Left cardiac atrium (tissue), 4 donors: ENCODE data around the gene SYDE2. TPM values are rescaled to one million over a fixed set of nuclear protein-coding genes. Genes with fewer than 3 reads are reported as not detected.
"Not testable (repeated sequence)": the region's sequence is repeated elsewhere in the genome, so short reads cannot be mapped to it uniquely, and the experiment has no call there.

ENCODE experiments used
- ATAC-seq, 2 donors: fragments of 200-7000 bp; cut with Tn5 transposase; one replicate each; pipeline ENCODE4 v1.9.1; 2020; ENCODE audit warnings: mild to moderate bottlenecking in 2 of 2, moderate library complexity in 2 of 2
- DNase-seq: peaks from one replicate; pipeline ENCODE4 v3.0.0-alpha.2; 2020
- intact Hi-C, 2 donors: fragments of 100-400 bp; cut with DNase I; formaldehyde crosslinking; loops; one replicate each; pipeline versions ENCODE4 v1.14.1 to v1.15.1; 2022 to 2023
- total RNA-seq, 2 donors: library from RNA; stranded (reverse); fragmentation: NEBNext Ultra II Directional; extraction: Animal tissue kit (Norgen Biotek cat#: 25700); gene quantifications; one replicate each; pipeline ENCODE4 v1.2.1, GENCODE V29; 2021
- donor health status: DM: no; HTN: yes; CAD: no.
- donor health status: DM: no; HTN: yes; CAD: no; lungs with severe emphysema.
- donor health status: DM: yes; HTN: yes; CAD: no.
- donor health status: Dilated cardiomyopathy.

Gene SYDE2
- total RNA-seq, 2 donors from 2014 or later, result 14.3 to 14.5 TPM

DNA sequence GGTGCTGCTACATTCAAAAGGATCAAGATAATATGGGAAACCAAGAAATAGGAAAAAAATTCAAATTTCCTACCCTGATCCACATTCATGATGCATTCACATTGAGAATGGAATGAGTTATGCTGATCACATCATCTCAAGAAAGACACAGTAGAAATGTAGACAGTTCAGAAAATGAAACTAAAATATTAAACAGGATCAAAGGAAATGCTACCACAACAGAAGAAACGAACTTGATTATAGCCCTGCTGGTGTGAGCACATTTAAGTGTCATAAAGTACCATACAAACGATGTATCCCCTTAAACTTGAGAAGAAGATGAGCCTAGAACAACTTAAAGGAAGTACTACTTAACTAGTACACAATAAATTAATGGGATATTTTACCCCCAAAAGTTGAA is 21.3 kb downstream of the SYDE2 start:
- intact Hi-C loops, result no loop called here
- DNase-seq (no peak), ATAC-seq (no peak)

DNA sequence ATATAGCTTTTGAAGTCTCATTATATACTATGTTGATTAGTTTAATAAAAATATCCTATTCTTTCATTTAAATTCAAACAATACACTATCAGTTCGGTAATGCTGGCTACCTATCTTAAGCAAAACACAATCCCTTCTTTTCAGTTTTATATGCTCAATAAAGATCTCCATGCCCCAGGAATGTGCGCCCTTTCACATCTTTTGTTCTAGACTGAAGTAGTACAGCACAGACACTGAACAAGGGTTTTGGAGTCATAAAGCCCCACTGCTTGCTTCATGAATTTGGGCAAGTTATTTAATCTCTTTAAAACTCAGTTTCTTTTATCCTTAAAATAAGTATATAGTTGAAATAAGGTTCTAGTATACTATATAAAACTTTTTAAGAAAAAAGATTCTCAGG is 22.4 kb downstream of the SYDE2 start:
- ATAC-seq (no peak), DNase-seq (no peak)
- intact Hi-C loops, result no loop called here

DNA sequence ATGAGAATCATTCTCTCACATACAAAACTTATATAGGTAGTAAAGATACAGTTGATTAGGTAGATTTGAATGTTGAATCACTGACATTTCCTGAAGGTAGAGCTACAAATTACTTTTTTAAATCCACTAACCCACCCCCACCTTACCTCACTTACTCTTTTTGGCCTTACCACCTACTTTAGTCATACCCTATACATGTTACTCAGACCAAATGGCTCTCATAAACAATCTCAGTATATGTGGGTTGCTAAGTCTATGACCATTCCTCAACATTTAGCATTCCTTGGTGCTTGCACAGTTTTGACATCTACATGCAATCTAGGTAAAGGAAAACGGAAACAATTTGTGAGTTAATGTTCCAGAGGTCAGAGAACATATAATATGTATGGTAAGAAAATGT is 26.3 kb downstream of the SYDE2 start:
- DNase-seq (no peak), ATAC-seq (no peak)
- intact Hi-C loops, result no loop called here

DNA sequence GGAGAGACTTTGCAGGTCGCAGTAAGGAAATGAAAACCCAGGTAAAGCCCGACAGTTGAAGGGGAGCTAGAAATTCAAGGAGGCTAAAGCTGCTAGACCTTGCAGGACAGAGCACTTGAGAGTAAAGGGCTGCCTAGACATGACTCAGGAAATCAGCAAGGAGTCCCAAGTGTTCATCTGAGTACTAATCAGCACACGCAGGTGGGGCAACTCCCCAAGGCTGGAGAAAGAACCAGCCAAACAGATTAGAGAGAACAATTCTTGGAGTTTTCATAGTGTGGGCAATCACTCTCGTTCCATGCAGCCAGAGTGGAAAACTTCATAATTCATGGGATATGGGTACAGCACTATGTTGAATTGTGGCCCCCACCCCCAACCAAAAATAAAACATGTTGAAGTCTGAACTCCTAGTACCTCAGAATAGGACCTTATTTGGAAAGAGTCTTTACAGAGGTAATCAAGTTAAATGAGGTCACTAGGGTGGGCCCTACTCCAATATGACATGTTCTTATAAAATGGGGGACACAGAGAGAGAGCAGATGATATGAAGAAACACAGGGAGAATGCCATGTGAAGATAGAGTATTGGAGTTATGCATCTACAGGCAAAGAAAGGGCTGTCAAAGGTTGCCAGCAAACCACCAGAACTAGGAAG is 28.0 kb downstream of the SYDE2 start:
- ATAC-seq (no peak), DNase-seq (no peak)
- intact Hi-C loops, result no loop called here

DNA sequence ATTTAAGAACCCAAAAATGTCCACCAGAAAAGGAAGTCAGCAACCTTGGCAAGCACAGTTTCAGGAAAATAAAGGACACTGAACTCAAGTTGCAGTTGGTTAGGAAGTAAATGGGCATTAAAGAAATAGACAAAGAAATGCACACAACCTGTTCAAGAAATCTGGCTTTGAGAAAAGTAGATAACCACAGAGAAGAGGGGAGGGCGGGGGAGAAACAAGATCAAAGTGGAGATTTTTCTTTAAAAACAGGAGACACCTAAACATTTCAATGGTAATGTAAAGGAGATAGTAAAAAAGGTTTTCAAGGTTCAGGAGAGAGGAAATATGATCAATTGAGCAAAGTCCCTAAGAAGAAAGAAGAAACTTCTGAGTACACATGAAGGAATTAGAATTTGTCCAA is 29.1 kb downstream of the SYDE2 start:
- no peak for DNase-seq
- intact Hi-C loops, result no loop called here
- no peak for ATAC-seq

DNA sequence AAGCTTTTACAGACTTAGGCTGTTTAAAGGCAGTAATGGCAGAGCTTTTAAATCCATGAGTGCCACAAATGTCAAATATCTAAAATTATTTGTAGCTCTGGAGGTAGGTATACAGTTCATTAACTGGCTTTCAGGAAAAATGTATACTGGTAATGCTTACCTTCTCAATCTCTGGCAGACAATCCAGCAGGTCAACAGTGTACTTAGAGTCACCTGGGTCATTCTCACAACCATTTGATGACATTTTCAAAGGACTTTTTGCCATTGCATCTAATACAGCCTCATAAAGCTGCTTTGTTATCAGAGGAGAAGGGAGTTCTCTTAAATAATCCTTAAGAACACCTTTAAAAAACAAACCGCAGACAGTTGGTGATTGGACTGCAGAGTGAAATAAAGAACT is 31.9 kb downstream of the SYDE2 start:
- ATAC-seq (no peak), DNase-seq (no peak)
- intact Hi-C loops, result no loop called here

DNA sequence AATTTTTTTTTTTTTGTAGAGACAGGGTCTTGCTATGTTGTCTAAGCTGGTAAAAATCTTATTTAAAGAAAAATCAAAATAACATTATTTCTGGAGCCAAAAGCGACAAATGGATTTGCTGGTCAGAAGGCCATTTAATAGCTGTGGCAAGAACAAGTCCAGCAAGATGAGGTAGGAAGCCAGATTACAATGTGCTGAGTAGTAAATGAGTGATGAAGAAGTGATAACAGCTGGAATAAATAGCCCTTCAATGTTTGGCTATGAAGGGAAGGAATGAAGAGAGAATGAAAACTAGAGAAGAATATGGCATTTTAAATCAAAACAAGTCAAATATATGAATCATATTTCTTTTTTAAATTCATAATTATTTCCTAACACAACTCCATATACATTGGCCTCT is 34.5 kb downstream of the SYDE2 start:
- DNase-seq, result no peak

DNA sequence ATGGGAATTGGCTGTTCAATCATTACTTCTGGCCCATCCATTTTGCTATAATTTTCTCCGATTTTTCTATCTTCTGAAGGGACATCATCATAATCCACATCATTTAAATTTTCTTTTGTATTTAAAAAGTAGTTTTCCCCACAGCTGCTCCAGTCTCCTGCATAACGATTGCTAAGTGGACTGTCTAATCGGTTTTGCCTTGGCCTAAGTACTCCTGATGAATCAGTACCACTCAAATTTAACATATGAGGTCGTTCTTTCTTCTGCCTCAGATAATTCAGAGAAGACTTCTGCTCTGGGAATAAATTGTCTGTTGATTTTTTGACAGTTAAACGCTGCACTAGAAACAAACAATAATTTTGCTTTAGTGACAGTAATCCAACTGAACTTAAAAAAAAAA is 41.9 kb downstream of the SYDE2 start:
- no peak for DNase-seq
- ATAC-seq, result no peak

More for the DNA sequence above, 34.5 kb downstream of the SYDE2 start:
- ATAC-seq, result peak in 1 of 2 donors; percentile 31
- intact Hi-C loops, result no loop called here

DNA sequence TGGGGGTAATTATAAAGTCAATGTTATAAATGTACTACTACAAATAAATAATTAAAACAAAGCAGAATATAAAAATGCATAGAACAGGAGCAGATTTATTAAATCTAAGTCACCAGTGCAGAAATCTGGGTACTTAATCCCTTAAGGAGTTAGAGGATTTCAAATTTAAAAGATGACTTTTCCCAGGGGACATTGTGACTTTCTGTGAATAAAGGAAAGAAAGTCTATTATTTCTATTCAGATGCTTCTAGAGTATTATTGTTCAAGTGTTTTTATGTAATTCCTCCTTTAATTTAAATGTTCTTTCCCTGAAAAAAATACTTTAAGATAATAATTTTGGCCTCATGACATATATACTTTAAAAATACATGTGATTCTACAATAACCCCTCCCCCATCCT is 43.4 kb downstream of the SYDE2 start:
- DNase-seq (no peak), ATAC-seq (no peak)
- intact Hi-C loops, result no loop called here

More for the DNA sequence above, 41.9 kb downstream of the SYDE2 start:
- intact Hi-C loops, result no loop called here

DNA sequence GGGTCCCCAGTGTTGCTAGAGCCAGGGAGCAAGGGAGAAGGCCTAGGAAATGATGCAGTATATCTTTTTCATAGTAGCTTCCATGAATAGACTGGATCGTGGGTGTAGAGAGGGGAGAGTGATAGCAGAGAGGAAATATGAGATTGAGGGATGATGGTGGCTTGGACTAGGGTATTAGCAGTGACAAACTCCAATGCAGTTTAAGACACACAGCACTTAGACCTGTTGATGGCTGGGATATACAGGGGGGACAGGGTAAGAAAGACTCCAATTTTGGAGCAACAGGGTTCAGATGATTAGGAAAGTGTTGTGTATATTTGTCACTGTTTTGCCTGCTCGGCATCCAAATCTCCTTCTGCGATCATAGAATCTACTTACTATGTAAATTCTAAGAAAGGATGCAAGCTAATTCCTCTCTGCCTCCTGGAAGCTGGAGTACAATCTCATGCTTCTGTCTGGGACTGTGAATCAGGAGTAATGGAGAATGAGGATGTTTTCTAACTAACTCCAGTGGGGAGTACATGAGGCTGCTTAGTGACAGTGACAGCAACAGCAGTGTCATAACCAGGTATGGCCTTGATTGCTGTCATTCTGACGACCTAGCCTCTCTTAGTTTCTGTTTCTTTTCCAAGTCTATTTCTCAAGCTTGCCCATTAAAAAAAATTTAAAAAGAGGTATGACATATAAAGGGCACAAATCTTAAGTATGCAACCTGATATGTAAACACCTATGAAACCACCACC is 47.5 kb downstream of the SYDE2 start:
- intact Hi-C loops, result no loop called here
- ATAC-seq (no peak), DNase-seq (no peak)

DNA sequence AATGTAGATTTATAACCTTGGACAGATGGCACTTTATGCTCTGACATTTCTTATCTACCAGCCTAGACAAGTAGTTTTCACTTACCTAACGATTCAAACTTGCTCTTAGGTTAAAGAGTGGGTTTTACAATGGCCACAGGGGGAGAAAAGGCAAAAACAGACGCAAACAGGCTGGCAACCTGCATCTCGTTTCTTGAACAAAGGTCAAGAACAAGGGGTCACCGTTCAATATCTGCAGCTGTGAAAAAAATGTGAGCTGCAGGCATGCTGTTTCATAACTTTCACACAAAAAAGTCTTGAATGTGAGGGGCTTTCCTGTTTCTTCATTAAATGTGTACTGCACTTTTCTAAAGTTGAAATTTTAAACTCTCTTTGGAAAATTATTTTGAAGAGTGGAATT is 49.4 kb downstream of the SYDE2 start:
- intact Hi-C loops, result no loop called here
- ATAC-seq, result no peak
- DNase-seq, result no peak

DNA sequence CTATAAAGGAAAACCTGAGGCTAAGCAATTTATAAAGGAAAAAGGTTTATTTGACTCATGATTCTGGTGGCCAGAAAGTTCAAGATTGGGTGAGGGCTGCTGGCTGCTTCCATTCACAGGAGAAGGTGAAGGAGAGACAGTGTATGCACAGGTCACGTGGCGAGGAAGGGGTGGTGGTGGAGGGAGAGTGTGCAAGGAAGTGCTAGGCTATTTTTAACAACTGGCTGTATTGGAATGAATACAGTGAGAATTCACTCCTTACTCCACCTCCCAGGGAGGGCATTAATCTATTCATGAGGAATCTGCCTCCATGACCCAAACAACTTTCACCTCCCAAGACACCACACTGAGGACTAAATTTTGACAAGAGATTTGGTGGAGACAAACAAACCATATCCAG is 51.0 kb downstream of the SYDE2 start:
- ATAC-seq, result peak; percentile 75 to 84
- no peak for DNase-seq
- intact Hi-C loops, result loop anchor here in 1 of 2 donors (5.0 kb wide), 1 partner anchor 47 kb away; no protein-coding TSS in a partner anchor

DNA sequence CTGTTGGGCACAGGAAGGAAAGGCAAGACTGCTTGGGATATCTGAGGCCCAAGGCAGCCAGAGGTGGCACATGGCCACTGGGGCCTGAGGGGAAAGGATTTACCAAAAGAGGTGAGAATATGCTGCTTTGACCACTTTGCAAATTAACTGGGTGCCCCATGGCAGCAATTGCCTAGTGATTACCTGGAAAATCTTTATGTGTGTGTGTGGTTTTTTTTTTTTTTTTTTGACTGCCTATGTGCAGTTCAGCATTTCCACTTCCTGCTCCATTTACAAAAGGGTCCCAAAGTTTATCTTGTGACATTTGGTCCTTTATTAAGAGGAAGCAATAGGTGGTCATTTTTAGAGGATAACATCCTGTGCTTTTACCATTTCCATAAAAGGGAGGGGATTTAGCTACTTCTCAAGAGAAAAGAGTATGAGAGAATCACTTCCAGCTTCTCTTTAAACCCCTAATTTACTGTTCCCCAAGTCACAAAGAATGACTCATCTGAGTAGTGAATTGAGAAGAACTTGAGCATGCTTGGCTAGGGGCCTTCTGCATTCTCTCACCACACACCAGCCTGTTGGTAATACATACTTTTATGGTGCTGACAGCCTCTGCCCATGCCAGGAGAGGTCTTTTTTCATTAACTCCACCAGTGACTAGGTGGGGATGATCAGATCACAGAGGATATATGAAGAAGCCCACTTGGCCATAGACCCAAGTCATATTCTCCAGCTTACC is 52.1 kb downstream of the SYDE2 start:
- DNase-seq, result no peak
- intact Hi-C loops, result loop anchor here in 1 of 2 donors (5.0 kb wide), 1 partner anchor 49 kb away; no protein-coding TSS in a partner anchor

DNA sequence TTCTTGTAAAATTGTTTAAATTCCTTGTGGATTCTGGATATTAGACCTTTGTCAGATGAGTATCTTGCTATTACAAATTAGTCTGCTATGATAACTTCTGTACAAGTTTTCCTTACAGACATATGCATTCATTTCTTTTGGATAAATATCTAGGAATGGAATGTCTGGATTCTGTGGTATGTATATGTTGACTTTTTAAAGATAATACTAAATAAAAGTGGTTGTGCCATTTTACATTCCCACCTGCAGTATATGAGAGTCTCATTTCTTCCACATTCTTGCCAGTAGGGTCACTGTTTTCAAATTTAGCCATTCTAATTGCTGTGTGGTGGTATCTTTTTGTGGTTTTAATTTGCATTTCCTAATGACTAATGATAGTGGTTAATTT is 53.9 kb downstream of the SYDE2 start:
- ATAC-seq, result no peak
- intact Hi-C loops, result loop anchor here in 1 of 2 donors (5.0 kb wide), 1 partner anchor 50 kb away; no protein-coding TSS in a partner anchor
- DNase-seq, result no peak

More for the DNA sequence above, 52.1 kb downstream of the SYDE2 start:
- peak; percentile 82 to 91 for ATAC-seq

DNA sequence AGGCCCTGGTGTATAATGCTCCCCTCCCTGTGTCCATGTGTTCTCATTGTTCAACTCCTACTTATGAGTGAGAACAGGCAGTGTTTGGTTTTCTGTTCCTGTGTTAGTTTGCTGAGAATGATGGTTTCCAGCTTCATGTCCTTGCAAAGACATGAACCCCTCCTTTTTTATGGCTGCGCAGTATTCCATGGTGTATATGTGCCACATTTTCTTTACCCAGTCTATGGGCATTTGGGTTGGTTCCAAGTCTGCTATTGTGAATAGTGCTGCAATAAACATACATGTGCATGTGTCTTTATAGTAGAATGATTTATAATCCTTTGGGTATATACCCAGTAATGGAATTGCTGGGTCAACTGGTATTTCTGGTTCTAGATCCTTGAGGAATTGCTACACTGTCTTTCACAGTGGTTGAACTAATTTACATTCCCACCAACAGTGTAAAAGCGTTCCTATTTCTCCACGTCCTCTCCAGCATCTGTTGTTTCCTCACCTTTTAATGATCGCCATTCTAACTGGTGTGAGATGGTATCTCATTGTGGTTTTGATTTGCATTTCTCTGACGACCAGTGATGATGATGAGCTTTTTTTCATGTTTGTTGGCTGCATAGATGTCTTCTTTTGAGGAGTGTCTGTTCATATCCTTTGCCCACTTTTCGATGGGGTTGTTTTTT is 54.4 kb downstream of the SYDE2 start:
- not testable (repeated sequence) for ATAC-seq, DNase-seq
- intact Hi-C loops, result loop anchor here in 1 of 2 donors (5.0 kb wide), 1 partner anchor 51 kb away; no protein-coding TSS in a partner anchor

DNA sequence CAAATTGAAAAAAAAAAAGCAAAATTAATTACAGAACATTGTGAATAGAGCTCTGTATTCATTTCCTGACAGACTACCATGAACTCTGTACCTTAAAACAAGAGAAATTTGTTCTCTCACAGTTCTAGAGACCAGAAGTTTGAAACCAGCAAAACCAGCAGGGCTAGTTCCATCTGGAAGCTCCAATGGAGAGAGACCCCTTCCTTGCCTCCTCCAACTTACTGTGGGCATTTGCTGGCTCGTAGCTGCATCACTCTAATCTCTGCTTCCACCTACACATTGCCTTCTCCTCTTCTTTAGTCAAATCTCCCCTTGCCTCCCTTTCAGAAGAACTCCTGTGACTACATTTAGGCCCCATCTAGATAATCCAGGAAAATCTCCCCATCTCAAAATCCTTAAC is 56.5 kb downstream of the SYDE2 start:
- no peak for ATAC-seq
- intact Hi-C loops, result no loop called here
- no peak for DNase-seq

DNA sequence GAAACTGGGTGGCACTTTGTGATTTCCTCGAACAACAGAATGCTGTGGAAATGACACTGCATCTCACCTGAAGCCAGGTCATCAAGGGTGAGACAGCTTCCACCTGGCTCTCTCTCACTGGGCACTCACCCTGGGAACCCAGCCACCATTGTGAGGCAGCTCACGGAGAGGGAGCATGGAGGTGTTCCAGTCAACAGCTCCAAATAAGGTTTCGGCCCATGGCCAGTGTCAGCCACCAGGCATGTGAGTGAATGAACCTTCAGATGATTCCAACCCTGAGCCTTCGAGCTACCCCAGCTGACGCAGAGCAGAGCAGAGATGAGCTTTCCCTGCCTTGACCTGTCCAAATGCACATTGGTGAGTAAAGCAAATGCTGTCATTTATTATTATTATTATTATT is 58.1 kb downstream of the SYDE2 start:
- intact Hi-C loops, result no loop called here
- peak; percentile 79 to 83 for ATAC-seq
- peak; percentile 39 for DNase-seq

DNA sequence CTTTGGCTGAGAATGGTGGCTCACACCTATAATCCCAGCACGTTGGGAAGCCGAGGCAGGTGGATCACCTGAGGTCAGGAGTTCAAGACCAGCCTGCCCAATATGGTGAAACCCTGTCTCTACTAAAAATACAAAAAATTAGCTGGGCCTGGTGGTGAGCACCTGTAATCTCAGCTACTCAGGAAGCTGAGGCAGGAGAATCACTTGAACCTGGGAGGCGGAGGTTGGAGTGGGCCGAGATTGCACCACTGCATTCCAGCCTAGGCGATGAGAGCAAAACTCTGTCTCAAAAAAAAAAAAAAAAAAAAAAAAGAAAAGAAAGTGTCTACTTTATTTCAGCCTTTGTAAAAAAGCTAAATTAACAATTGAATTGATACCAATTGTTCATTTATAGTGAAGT is 62.4 kb downstream of the SYDE2 start:
- DNase-seq, intact Hi-C loops, ATAC-seq: not testable (repeated sequence)

DNA sequence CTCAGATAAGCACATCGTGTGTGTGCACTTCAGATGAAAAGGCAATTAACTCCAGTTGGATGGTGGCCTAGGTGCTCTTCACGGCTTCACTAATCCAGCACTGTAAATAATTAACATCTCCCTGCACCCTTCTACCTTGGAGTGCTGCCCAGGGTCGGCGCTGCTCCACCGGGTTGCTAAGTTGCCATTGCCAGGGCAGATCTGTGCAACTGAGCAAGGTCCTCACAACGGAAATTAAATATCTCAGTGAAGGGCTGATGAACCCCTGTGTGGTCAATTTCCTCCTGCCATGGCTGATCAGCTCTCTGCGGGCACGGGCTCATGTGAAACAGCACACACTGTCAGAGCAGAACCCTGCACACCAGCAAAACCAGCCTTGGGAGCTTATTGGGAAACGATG is 63.2 kb downstream of the SYDE2 start:
- peak; percentile 51 for DNase-seq
- peak; percentile 88 to 89 for ATAC-seq
- intact Hi-C loops, result no loop called here
